ENCODE measurements around the gene TRIM24. TPM values are rescaled to one million over a fixed set of nuclear protein-coding genes. Genes with fewer than 3 reads are reported as not detected.

TRIM24 gene
- total RNA-seq, 1 donor from 2014 or later = 116 TPM

DNA sequence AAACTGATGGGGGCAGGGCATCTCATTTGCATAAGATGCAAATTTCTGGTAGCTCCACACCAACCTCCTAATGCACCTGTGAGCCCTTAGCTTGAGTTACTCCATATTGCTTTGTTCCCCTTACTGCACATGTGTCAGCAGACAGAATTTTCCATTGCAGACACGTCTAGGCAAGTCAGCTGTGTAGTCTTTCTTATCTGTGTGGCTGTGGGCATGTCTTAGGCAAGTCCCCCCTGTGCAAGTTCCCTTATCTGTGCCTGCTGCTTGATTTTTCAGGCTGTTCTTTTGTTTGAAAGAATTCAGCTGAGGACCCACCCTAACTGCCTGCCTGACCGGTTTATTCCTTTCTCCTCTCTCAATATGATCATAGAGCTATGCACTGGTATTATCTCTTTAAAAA is 28.5 kb upstream of the TRIM24 start:
- no peak overlapping the region for H3K4me3 Mint-ChIP-seq
- Histone ChIP-seq H3K4me1 (no peaks in the 10 kb centered on the region), H3K9ac (no peak overlapping the region), H3K9me3 (ENCODE audit: low read depth) (no peaks in the 10 kb centered on the region), H3K36me3 (no peaks in the 10 kb centered on the region), H4K20me1 (ENCODE audit: low read depth) (no peaks in the 10 kb centered on the region), H3K79me2 (ENCODE audit: low read depth) (no peaks in the 10 kb centered on the region), H3K4me2 (no peak overlapping the region), H3F3A (ENCODE audit: low read depth) (no peaks in the 10 kb centered on the region), H3K27me3 (no peaks in the 10 kb centered on the region), H2AFZ (replicated peaks) (no peak overlapping the region), H3K4me3 (no peak overlapping the region), H3K27ac (no peak overlapping the region)
- no peak for TF ChIP-seq EZH2 (IDR thresholded peaks at IDR 0.05)
- no peak for TF ChIP-seq EZH2phosphoT487 (IDR thresholded peaks at IDR 0.05)
- TF ChIP-seq, protein P1, sequence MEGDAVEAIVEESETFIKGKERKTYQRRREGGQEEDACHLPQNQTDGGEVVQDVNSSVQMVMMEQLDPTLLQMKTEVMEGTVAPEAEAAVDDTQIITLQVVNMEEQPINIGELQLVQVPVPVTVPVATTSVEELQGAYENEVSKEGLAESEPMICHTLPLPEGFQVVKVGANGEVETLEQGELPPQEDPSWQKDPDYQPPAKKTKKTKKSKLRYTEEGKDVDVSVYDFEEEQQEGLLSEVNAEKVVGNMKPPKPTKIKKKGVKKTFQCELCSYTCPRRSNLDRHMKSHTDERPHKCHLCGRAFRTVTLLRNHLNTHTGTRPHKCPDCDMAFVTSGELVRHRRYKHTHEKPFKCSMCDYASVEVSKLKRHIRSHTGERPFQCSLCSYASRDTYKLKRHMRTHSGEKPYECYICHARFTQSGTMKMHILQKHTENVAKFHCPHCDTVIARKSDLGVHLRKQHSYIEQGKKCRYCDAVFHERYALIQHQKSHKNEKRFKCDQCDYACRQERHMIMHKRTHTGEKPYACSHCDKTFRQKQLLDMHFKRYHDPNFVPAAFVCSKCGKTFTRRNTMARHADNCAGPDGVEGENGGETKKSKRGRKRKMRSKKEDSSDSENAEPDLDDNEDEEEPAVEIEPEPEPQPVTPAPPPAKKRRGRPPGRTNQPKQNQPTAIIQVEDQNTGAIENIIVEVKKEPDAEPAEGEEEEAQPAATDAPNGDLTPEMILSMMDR (IDR thresholded peaks at IDR 0.05) = no peak
- peaks cover 2% of the 10 kb centered on the region for H3K27me3 Mint-ChIP-seq (ENCODE audit: insufficient read depth, low read depth)
- H3K36me3 Mint-ChIP-seq = peaks cover 11% of the 10 kb centered on the region
- peaks cover 46% of the 10 kb centered on the region for H3K9me3 Mint-ChIP-seq
- no peaks in the 10 kb centered on the region for H3K4me1 Mint-ChIP-seq
- no peak for DNase-seq (ENCODE audit: low spot score)
- no peak overlapping the region for H3K27ac Mint-ChIP-seq

DNA sequence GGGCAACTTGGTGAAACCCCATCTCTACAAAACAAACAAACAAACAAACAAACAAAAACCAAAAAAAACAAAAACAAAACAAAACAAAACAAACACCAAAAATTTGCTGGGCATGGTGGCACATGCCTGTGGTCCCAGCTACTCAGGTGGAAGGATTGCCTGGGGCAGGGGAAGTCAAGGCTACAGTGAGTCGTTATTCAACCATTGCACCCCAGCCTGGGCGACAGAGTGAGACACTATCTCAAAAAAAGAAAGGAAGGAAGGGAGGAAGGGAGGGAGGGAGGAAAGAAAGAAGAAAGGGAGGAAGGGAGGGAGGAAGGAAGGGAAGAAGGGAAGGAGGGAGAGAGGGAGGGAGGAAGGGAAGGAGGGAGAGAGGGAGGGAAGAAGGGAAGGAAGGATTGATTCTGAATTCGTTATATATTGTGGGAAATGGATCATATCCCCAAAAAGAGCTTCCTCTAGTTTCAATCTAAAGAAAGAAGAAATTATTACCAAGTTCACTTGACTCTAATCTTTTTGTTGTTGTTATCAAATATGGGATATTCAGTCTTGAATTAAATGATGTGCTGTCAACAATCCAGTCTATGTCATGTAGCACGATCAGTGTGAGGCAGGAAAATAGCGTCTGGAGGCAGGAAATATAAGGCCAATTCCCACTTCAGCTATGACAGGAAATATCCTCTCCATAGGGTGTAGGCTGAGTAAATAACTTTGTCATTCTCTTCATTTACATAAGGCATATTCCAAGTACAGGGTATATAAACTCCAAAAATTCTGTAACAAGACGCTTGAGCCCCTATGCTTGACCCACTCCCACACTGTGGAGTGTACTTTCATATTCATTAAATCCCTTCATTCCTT is 26.2 kb upstream of the TRIM24 start:
- Histone ChIP-seq H3K36me3 (no peaks in the 10 kb centered on the region), H3K9me3 (ENCODE audit: low read depth) (no peaks in the 10 kb centered on the region), H3K4me3 (no peak overlapping the region), H3K4me1 (no peaks in the 10 kb centered on the region), H4K20me1 (ENCODE audit: low read depth) (no peaks in the 10 kb centered on the region), H3K27ac (no peak overlapping the region), H3K27me3 (no peaks in the 10 kb centered on the region), H3K4me2 (no peak overlapping the region), H2AFZ (replicated peaks) (peak overlapping the region; percentile 50), H3K9ac (no peak overlapping the region), H3K79me2 (ENCODE audit: low read depth) (no peaks in the 10 kb centered on the region), H3F3A (ENCODE audit: low read depth) (no peaks in the 10 kb centered on the region)
- Mint-ChIP-seq H3K4me1 (no peaks in the 10 kb centered on the region), H3K36me3 (peaks cover 9% of the 10 kb centered on the region), H3K9me3 (peaks cover 45% of the 10 kb centered on the region), H3K27ac (no peak overlapping the region), H3K4me3 (no peak overlapping the region), H3K27me3 (ENCODE audit: insufficient read depth, low read depth) (peaks cover 2% of the 10 kb centered on the region)
- no peak for TF ChIP-seq EZH2phosphoT487 (IDR thresholded peaks at IDR 0.05)
- TF ChIP-seq, protein P1 (IDR thresholded peaks at IDR 0.05) = no peak
- TF ChIP-seq EZH2 (IDR thresholded peaks at IDR 0.05) = no peak
- no peak for DNase-seq (ENCODE audit: low spot score)

DNA sequence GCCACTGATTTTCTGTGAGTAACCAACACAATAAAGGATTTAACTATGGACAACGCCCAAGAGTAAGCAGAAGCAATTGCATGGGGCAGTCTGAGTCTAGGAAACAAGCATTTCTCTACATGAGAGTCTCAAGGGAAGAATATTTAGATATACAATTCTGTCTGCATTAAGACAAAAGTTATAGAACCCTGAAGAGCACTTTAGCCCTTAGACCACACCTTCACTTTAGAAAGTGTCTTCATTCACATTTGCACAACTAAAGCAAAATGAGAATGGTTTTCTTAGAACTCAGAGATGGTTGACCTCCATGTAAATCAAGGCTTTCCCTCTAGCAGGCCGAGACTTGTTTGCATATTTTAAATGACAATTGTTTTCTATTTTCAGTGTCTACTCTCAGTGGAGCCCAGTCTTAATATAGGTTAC is 25.5 kb upstream of the TRIM24 start:
- Histone ChIP-seq H3K9ac (no peak overlapping the region), H3K4me3 (no peak overlapping the region), H3K9me3 (ENCODE audit: low read depth) (no peaks in the 10 kb centered on the region), H3K27me3 (no peaks in the 10 kb centered on the region), H3K36me3 (no peaks in the 10 kb centered on the region), H3K27ac (no peak overlapping the region), H3K79me2 (ENCODE audit: low read depth) (no peaks in the 10 kb centered on the region), H4K20me1 (ENCODE audit: low read depth) (no peaks in the 10 kb centered on the region), H3K4me2 (no peak overlapping the region), H2AFZ (replicated peaks) (peak overlapping the region; percentile 50), H3K4me1 (no peaks in the 10 kb centered on the region), H3F3A (ENCODE audit: low read depth) (no peaks in the 10 kb centered on the region)
- H3K27me3 Mint-ChIP-seq (ENCODE audit: insufficient read depth, low read depth) = peaks cover 5% of the 10 kb centered on the region
- H3K9me3 Mint-ChIP-seq = peaks cover 46% of the 10 kb centered on the region
- peaks cover 5% of the 10 kb centered on the region for H3K36me3 Mint-ChIP-seq
- no peak overlapping the region for H3K4me3 Mint-ChIP-seq
- TF ChIP-seq EZH2phosphoT487 (IDR thresholded peaks at IDR 0.05) (no peak), EZH2 (IDR thresholded peaks at IDR 0.05) (no peak)
- TF ChIP-seq, protein P1 (IDR thresholded peaks at IDR 0.05) = no peak
- DNase-seq (ENCODE audit: low spot score) = no peak
- no peaks in the 10 kb centered on the region for H3K4me1 Mint-ChIP-seq
- H3K27ac Mint-ChIP-seq = no peak overlapping the region

Data from neural progenitor cell (in vitro differentiated cells).